HG02759 (cell line): ENCODE results near the gene LILRB3.
"Not testable (repeated sequence)": the region's sequence is repeated elsewhere in the genome, so short reads cannot be mapped to it uniquely, and the experiment has no call there.

Source experiments
- ATAC-seq: cut with Tn5 transposase; IDR thresholded peaks from one replicate; pipeline ENCODE4 v1.9.1; 2021; ENCODE audit warnings: mild to moderate bottlenecking, moderate library complexity; ENCODE audit not compliant: unreplicated experiment

LILRB3 gene

DNA sequence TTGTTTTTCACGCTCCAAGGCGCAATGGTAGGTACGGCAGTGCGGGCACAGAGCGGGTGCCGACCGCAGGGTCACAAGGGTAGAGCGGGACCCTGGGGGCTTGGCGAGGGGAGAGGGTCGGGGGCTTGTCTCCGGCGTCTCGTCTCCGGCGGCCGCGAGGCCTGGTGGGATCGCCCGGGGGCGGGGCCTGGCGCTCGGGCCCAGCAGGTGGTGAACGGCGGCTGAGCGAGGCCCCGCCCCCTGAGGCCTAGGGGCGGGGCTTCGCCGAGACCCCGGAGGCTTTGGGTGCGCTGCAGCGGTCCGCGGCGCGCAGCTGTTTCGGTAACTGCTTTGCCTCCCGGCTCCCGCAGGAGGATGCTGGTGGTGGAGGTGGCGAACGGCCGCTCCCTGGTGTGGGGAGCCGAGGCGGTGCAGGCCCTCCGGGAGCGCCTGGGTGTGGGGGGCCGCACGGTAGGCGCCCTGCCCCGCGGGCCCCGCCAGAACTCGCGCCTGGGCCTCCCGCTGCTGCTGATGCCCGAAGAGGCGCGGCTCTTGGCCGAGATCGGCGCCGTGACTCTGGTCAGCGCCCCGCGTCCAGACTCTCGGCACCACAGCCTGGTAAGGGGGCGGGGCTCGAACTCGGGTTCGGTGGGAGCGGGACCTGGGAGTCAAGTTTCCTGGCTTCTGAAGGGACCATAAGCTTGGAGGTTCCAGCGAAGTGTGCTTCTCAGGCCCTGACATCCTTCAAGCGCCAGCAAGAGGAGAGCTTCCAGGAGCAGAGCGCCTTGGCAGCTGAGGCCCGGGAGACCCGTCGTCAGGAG lies 31.6 kb downstream of the LILRB3 start, which contains the start of gene TSEN34:
TSS of gene TSEN34 (plus strand) at position 298 of the 800 bp plus-strand sequence. CDS start at position 355, 57 bp downstream.
- ATAC-seq = peak; percentile 30

DNA sequence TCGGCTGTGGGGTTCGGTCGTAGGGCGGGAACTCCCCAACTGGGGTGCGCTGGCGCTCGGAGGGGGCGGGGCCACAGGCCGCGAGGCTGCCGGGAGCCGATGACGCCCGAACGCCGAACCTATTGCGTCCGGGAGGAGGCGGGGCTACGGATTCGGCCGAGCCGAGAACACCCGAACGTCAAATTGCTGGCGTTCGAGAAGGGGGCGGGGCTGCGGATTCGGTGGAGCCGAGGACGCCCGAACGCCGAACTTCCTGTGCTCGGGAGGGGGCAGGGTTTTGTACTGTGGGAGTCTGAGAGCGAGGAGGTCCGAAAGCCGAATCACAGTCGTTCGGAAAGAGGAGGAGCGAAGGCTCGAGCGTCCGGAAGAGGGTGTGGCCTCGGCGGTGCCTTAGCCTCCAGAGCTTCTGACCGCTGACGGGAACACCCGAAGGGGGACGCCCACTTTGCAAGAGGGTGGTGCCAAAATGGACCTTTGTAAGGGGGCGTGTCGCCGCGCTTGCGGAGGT lies 32.2 kb downstream of the LILRB3 start:
- ATAC-seq = peak; percentile 48

DNA sequence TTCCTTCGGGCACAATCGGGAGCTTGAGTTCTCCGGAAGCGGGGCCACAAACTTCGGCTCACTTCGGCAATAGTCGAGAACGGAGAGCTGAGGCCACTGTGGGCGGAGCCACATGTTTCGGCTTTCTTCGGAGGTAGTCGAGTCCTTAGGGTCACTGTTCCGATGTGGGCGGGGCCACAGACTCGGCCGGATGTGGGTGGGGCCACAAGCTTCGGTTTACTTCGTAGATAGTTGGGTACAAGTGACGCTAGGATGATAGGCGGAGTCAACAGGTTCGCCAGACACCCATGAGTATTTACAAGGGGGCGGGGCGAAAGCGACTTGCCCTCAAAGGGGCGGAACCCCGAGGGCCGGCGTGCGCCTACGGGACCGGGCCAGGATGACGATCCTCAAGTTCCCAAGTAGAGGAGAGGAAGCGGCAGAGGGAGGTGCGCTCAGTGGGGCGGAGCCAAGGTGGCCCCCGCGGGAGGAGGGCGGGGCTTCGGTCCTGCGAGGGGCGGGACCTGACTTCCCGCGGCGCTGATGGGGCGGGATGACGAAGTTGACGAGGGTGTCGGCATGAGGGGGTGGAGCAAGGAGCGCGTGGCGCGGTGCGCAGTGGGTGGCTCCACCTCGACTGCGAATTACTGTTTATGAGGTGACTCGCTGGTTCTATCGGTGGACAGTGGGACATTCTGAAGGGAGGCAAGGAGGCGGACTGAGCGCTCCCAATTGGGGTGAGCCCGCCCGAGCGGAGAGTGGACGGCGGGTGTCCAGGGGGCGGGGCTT lies 32.9 kb downstream of the LILRB3 start:
- ATAC-seq = peak; percentile 51

DNA sequence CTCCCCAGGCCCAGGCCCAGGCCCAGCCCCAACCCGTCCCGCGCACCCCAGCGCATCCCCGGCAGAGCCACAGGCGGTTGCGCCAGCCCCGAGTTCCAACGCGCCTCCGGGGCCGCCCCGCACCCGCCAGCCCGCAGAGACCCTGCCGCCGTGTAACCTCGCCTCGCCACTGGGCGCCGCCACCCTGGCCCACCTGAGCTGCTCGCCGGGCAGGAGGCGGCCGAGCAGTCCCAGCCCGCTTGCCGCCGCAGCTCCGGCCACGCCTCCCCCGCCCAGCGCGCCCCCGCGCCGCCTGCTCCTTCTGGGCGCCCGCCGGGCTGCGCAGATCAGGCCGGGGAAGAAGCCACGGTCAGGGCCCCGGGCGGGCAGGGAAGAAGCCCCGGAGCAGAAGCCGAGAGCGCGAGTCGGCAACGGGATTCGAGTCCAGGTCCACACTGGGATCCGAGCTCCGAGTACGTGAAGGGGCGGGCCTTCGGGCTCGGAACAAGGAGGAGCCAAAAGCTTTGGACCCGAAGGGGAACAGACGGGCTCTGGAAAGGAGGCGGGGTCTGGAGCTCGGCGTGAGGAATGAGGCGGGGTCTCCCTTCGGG lies 33.6 kb downstream of the LILRB3 start, which contains the start of gene MBOAT7:
TSS of gene MBOAT7 (minus strand) at position 436 of the 590 bp plus-strand sequence. CDS start 1,072 bp downstream, outside the sequence.
- ATAC-seq = peak; percentile 29

DNA sequence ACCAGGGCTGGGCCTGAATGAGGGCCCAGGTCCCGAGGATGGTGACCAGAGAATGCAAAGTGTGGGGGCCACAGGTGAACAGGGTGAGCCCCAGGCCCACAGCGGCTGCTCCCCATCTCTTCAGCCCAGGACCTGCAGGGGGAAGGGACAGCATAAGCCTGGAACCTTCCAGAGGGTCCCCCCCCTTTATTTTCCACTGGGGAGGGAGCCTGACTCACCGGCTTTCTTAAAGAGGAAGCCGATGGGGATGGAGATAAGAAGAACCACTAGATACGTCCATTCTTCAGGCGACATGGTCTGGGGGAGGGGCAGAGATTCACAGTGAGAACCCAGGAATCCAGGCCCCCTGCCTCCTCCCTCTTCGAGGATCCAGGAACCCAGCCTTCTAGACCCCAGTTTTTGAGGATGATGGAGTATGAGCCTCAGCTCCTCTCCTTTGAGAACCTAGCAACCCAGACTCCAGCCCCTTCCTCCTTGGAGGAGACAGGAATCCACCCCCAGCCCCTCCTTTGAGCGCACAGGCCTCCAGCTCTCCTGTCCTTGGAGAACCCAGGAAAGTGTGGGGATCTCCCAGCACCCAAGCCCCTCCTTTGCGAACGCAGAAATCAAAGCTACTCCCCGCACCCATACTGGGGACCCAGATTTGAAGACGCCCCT lies 34.5 kb downstream of the LILRB3 start:
- no peak for ATAC-seq

DNA sequence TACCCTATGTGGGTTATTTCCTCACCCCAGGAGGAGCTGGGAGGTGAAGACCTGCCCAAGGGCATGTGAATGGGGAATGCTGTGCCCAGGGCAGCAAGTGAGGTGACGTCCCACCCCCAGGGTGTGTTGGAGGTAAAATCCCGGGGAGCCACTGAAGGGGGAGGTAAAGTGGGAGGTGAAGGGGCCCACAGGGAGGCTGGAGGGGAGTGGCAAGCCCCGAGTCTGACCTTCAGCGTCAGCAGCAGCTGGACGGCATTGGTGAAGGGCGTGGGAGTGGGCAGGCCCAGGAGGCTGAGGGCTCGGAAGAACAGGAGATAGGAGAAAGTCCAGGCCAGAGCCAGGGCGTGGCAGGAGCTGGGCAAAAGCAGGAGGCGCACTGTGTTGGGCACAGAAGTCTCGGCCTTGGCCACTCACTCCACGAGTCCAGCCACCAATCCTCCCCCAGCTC lies 35.8 kb downstream of the LILRB3 start:
- no peak for ATAC-seq

DNA sequence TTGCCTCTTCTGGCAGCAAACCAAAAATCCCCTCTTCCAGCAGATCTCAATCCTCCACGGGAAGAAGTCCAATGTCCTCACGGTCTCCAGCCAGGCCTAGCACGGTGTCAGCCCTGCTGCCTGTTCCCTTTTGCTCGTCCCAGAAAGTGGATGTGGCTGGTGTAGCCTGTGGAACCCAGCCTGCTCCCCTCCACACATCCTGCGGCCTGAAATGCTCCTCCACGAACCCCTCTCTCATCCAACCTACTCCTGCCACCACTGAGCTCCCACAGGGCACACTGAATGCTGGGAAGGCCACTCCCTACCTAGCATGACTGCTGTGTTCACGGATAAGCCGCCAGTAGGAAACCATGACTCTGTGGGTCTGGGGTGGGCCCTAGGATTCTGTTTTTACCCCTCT lies 36.5 kb downstream of the LILRB3 start:
- no peak for ATAC-seq

DNA sequence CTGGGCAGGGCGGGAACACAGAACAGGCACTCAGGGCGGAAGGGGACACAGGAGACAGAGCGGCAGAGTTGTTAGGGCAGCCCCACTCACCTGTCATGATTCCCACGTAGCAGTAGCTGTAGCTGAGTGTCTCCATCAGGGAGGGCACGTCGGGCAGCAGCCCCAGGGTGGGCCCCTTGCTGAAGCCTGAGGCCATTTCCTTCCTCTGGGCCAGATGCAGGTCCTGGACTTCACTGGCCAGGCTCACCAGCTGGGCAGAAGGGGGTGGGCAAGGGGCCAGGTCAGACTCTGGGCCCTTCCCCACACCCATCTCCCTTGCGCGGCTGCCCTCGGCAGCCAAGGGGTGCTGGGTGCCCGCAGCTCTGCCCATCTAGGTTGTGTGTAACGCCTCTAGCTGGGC lies 39.4 kb downstream of the LILRB3 start:
- ATAC-seq = no peak

DNA sequence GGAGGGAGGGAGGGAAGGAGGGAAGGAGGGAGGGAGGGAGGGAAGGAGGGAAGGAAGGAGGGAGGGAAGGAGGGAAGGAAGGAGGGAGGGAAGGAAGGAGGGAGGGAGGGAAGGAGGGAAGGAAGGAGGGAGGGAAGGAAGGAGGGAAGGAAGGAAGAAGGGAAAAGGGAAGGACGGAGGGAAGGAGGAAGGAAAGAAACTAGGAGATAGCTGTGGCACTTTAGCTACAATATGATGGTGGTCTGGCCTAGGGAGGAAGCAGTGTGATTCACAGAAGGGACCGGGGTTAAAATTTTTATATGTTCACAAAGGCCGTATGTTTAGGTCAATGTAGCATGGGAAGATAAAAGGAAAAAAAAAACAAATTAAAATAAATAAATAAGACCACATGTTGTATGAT lies 40.9 kb downstream of the LILRB3 start:
- not testable (repeated sequence) for ATAC-seq

DNA sequence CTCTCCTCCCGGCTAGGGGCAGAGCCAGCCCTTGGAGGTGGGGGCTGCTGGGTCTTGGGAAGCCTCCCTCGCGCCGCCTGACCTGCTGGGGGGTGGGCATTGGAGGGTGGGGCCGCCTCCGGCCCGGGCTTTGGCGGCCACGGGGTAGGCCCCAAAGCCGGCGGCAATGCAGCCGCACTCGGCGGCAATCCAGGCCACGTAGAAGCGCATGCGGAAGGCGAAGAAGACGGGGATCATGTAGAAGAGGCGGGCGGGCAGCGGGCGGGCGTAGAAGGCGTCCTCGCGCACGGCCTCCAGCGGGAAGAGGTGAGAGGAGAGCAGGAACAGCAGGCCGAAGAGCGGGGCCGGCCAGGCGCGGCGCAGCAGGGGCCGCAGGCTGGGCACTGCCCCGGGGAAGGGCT lies 42.1 kb downstream of the LILRB3 start:
- ATAC-seq = no peak

DNA sequence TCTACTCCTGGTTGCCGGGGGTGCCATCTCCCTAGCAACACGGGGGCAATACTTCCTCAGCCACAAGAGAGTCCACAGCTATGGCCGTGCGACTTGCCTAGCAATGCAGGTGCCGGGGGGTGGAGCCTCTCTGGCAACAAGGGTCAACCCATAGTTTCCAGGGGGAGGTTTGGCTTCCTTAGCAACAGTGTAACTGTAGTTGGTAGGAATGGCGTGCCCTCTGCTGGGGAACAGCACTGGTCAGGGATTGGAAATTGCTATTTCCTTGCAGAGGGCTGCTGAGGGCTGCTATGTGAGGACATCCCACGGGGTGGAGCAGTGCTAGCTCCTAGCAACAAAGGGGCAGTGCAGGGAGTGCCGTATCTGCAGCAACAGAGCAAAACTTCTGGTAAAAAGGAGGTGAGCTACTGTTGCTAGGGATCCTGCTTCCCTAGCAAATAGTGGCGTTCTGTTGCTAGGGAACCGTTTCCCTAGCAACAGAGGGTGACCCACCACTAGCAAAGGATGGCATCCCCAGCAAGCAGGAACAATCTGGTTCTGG lies 42.8 kb downstream of the LILRB3 start:
- no peak for ATAC-seq

DNA sequence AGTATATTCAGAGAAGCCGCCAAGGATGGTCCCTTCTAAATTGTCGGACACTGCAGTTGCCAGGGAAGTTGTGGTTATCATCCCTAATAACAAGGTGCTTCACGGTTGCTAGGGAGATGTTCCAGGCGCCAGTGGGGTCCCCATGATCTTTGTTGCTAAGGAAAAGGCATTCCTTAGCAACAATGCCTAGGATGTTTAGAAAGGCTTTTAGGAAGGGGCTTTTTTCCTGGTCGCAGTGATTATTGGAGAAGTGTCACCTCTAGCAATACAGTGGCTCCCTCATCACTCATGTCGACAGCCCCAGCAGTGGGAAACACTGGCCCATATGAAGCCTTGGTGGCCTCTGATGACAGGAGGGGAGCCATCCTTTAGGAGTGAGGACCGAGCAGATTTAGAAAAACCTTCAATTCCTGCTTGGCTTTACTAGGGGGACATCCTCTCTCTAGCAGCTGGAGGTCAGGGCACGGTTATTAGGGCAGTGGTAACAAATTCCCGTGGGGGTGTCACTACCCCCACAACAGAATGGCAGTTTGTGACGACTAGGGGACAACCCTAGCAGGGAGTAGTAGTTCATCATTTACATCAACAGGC lies 43.5 kb downstream of the LILRB3 start:
- no peak for ATAC-seq

DNA sequence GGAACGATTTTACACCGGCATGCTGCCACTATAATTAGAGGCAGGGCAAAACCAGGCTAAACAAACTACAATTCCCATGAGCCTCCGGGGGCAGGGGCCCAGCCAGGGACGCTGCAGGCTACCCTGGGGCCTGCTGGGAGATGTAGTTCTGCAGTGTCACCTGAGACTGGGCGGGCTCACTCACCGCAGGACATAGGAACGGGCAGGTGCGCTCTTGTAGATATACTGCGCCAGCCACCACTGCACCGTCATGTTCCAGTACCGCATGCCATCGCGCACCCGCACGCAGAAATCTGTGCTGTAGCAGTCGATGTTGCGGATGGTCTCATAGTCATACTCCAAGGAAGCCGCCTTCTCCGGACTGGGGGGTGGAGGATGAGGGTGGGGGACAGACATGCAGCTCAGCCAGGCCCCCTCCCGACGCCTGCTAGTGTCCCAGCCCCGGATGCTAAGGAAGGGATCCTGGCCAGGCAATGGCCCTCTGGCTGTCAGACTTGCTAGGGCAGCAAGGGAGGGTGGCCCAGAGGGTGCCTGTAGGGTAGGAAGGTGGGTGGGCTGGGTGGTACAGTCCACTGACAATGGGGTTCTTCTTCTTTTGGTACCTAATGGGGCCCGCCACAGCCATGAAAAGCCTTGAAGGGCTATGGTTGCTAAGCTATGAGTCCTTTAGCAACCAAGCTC lies 44.1 kb downstream of the LILRB3 start:
- no peak for ATAC-seq

DNA sequence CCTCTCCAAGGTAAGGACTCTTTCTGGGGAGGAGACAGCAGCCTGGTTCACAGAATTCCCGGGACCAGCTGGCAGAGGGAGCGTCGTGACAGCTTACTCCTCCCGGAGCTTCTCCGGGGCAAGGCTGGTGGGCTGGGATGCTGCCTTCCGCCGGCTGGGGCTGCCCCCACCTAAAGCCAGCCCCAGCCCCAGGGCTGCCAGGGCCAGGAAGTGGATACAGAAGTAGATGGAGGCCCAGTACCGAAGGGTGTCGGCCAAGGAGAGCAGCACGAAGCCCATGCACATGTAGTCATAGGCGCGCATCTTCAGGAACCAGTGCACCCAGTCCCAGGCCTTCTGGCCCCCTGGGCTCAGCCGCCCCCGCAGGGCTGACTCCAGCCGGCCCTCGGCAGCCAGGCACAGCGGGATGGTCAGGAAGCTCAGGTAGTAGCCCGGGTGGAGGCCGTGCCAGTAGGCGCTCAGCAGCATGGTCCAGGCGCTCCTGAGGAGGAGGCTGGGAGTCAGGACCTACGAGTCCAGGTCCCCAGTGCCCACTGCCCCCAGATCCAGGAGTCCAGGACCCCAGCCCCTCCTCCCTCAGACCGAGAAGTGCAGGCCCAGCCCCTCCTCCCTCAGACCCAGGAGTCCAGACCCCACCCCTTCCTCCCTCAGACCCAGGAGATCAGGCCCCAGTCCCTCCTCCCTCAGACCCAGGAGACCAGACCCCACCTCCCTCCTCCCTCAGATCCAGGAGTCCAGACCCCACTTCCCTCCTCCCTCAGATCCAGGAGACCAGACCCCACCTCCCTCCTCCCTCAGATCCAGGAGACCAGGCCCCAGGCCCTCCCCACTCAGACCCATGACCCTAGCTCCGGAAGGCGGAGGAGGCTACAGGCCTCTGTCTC lies 48.6 kb downstream of the LILRB3 start:
- ATAC-seq = no peak

DNA sequence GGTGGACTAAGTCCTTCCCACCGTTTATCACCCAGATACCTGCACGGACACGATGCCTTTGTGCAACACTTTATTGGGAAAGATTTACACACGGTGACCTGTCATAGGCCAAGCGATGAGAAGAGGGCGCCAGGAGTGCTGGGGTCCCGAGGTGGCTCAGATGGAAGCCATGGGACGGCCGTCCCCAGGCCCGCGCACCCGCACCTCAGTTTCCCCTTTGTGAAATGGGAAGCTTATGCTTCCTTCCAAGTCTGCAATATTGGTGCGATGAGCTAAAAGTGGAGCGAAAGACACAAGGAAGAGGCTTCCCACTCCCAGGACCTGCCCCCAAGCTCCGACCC lies 49.5 kb downstream of the LILRB3 start:
- no peak for ATAC-seq

DNA sequence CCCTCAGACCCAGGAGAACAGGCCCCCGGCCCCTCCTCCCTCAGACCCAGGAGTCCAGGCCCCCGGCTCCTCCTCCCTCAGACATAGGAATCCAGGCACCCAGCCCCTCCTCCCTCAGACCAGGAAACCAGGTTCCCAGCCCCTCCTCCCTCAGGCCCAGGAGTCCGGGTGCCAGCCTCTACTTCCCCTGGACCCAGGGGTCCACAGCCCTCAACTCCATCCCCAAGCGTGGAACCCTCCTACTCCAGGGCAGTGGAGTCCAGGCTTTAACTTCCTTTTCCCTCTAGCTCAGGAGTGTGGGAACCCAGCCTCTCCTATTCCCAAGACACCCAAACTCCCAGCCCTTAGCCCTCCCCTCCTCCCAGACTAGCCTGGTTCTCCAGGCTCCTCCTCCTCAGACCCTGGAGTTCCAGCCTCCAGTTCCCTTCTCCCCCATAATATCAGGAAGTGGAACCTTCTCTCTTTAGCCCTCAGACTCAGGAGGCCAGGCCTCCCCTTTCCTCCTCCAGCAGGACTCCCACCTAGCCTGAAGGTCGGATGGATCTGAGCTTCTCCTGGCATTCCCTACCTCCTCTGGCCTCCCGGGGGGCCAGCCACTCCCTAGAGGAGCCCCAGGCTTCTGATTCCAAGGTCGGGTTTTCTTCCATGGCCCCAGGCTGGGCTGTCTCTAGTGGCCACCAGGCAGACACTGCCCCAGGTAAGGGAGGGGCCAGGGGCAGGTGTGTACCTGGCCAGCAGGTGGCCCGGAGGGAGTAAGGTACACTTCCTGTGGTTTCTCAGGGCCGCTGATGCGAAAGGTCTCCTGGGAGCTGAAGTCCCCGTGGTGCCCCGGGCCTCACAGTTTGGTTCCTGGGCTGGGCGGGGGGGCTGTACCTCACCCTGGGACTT lies 50.1 kb downstream of the LILRB3 start, which contains the start of gene TMC4:
TSS of gene TMC4 (minus strand) at position 690 of the 888 bp plus-strand sequence. CDS start at position 647, 43 bp downstream.
- ATAC-seq = no peak

DNA sequence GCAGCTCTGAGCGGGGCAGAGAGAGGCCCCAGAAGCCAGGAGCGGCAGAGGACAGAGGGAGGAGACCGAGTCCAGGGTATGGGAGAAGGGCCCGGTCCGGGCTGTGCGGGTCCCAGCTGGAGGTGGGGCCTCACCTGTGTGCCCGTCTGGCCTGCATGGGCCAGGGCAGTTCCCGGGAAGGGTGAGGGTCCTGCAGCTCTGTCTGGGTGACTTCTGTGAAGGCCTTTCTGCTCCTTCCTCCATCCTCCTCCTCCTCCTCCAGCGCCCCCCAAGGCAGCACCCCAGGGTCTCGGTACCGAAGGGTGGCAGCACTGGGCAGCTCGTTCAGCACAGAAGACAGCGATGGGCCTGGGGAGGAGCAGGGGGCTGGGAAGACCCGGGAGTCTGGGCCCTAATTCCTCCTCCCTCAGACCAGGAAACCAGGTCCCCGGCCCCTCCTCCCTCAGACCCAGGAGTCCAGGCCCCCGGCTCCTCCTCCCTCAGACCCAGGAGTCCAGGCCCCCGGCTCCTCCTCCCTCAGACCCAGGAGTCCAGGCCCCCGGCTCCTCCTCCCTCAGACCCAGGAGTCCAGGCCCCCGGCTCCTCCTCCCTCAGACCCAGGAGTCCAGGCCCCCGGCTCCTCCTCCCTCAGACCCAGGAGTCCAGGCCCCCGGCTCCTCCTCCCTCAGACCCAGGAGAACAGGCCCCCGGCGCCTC lies 50.9 kb downstream of the LILRB3 start:
- not testable (repeated sequence) for ATAC-seq
